GM12878 (cell line): ENCODE data around the gene CCDC6. TPM values are rescaled to one million over a fixed set of nuclear protein-coding genes. Genes with fewer than 3 reads are reported as not detected.

Source experiments
- BCL11A ChIP-seq: IDR thresholded peaks from 2 replicates; pipeline ENCODE4 v1.6.1; 2011; ENCODE audit warnings: low read depth, low read length
- BCL3 ChIP-seq: IDR thresholded peaks from 2 replicates; pipeline ENCODE4 v1.6.1; 2011; ENCODE audit warnings: borderline replicate concordance, low read depth, mild to moderate bottlenecking, moderate library complexity, low read length; ENCODE audit not compliant: insufficient read depth, poor library complexity, severe bottlenecking
- BRCA1 ChIP-seq: IDR thresholded peaks from 2 replicates; pipeline ENCODE4 v1.6.1; 2011; ENCODE audit warnings: low read depth, low read length, improper control_type of control experiment
- EED ChIP-seq: sonication (generic); IDR thresholded peaks from 2 replicates; pipeline ENCODE4 v1.6.1; 2016; ENCODE audit warnings: antibody characterized with exemption, low read depth
- ESRRA ChIP-seq: IDR thresholded peaks from 2 replicates; pipeline ENCODE4 v1.6.1; 2012; ENCODE audit warnings: mild to moderate bottlenecking, low read length, improper control_type of control experiment
- EZH2 ChIP-seq: IDR thresholded peaks from 2 replicates; pipeline ENCODE4 v1.6.1; 2012; ENCODE audit warnings: low read depth, mild to moderate bottlenecking, control low read depth, inconsistent platforms, low read length, borderline replicate concordance; ENCODE audit not compliant: control insufficient read depth
- FOXK2 ChIP-seq: fragments of 450-650 bp; IDR thresholded peaks from 2 replicates; pipeline ENCODE4 v1.6.1; 2017; ENCODE audit warnings: mild to moderate bottlenecking, moderate library complexity
- HSF1 ChIP-seq: fragments of 150-350 bp; IDR thresholded peaks from 2 replicates; pipeline ENCODE4 v1.6.1; 2014; ENCODE audit warnings: mild to moderate bottlenecking, low read depth, low read length
- KLF5 ChIP-seq: fragments of 450-650 bp; IDR thresholded peaks from 2 replicates; pipeline ENCODE4 v1.6.1; 2014; ENCODE audit warnings: mild to moderate bottlenecking; ENCODE audit not compliant: partially characterized antibody
- NFYB ChIP-seq: IDR thresholded peaks from 2 replicates; pipeline ENCODE4 v1.6.1; 2011; ENCODE audit warnings: low read depth, mild to moderate bottlenecking, low read length, improper control_type of control experiment, moderate library complexity; ENCODE audit not compliant: insufficient read depth
- POLR2AphosphoS2 ChIP-seq: IDR thresholded peaks from 2 replicates; pipeline ENCODE4 v1.6.1; 2011; ENCODE audit warnings: low read depth, mild to moderate bottlenecking, low read length, improper control_type of control experiment, moderate library complexity
- POLR2AphosphoS5 ChIP-seq: IDR thresholded peaks from 2 replicates; pipeline ENCODE4 v1.6.1; 2011; ENCODE audit warnings: mild to moderate bottlenecking, low read length, inconsistent platforms
- SMAD1 ChIP-seq: fragments of 450-650 bp; IDR thresholded peaks from 2 replicates; pipeline ENCODE4 v1.6.1; 2018; ENCODE audit warnings: mild to moderate bottlenecking, low read depth; ENCODE audit not compliant: partially characterized antibody
- SPI1 ChIP-seq: IDR thresholded peaks from 2 replicates; pipeline ENCODE4 v1.6.1; 2011; ENCODE audit warnings: low read depth, mild to moderate bottlenecking, low read length, moderate library complexity, borderline replicate concordance; ENCODE audit not compliant: insufficient read depth
- STAT1 ChIP-seq: fragments of 450-650 bp; conservative IDR thresholded peaks from 2 replicates; pipeline ENCODE4 v1.6.1; 2014; ENCODE audit warnings: antibody characterized with exemption, mild to moderate bottlenecking
- polyA plus RNA-seq, 11 experiments: library from polyadenylated mRNA; depleted of rRNA in 4 of 11; unstranded in 6 of 11; stranded (reverse) in 5 of 11; fragments of >200 nt; fragmentation: Nextera tagmentation in 4 of 11; fragmentation: Illumina TruSeq in 1 of 11; extraction: Ambion mirVana in 4 of 11; extraction: Trizol in 1 of 11; gene quantifications; 1 replicate in 1 of 11; 2 replicates in 10 of 11; pipeline versions ENCODE4 v1.2.1 to v1.2.3, GENCODE V29; 2011 to 2016; ENCODE audit warnings: inconsistent platforms in 2 of 11, missing spikeins in 2 of 11, low read depth in 1 of 11
- total RNA-seq, 4 experiments: library from RNA; depleted of rRNA in 3 of 4; stranded (reverse); fragments of >200 nt in 3 of 4; fragmentation: Illumina TruSeq in 1 of 4; extraction: Trizol in 1 of 4; gene quantifications; 2 replicates each; pipeline versions ENCODE4 v1.2.1 to v1.2.3, GENCODE V29; 2013 to 2021

CCDC6 gene
- total and polyA plus RNA-seq, 10 of the 15 experiments (the other 5 are each of a cell fraction or from before 2014, with no cell fraction given), result 11.8 to 46.2 (median 26.7) TPM

- TF ChIP-seq HSF1 (no peak), EED (no peak; the same call in 1 of the 2 replicates), KLF5 (no peak), POLR2AphosphoS2 (no peak), EZH2 (no peak), NFYB (0 out of 2 replicates have a peak, but pooled peaks have one; percentile 24), BCL11A (no peak), SPI1 (no peak), FOXK2 (no peak), BCL3 (peak; percentile 6), POLR2AphosphoS5 (peak; percentile 56), STAT1 (no peak), SMAD1 (no peak), BRCA1 (no peak), ESRRA (no peak)
These were observed 1.2 kb downstream of the CCDC6 start (continued) for GRCh38 chr10:59905066-59905730.
